ENCODE measurements around the gene SUSD1. TPM values are rescaled to one million over a fixed set of nuclear protein-coding genes. Genes with fewer than 3 reads are reported as not detected.

SUSD1 gene
- total and polyA plus RNA-seq, 2 experiments from 2014 or later: 4.2 to 8.4 TPM

DNA sequence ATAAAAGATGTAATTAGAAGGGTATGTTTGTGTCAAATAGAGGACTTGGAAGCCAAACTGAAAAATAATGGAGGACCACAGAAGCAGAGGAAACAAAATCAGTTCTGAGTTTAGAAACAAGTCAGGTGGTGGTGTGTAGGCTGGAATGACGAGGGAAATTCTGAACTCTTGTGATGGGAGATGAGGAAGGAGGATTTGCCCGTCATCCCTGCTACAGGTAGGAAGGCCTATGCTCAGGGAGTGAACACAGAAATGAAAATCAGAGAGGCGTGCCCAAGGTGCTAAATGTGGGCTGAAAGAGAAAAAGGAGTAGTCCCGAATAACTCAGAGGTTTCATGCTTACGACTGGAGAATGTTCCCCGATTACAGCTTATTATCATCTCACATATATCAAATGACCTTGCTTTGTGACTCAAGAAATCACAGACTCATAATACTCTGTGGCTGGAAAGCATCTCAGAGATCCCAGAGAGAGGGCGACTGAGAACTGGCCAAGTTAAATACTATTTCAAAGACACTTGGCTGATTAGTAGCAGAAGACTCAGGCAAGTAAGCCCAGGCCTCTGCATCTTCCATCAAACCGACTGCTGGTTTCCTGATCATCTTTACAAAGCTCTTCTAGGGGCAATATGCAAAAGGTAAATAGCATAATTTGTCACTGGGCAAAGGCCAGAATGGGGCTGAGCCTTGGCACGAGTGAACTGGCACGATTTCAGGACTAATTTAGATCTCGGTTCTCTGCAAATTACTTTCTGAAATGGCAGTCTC, 126.0 kb downstream of the SUSD1 start:
- Histone ChIP-seq H3K4me2 (ENCODE audit: unreplicated experiment) (peak overlapping the region; percentile 76), H3K4me1 (ENCODE audit: insufficient read depth) (peaks cover 76% of the 10 kb centered on the region), H3K27ac (peak overlapping the region; percentile 87), H3K27me3 (replicated peaks; ENCODE audit: insufficient read depth) (no peaks in the 10 kb centered on the region), H4K20me1 (ENCODE audit: insufficient read depth) (no peaks in the 10 kb centered on the region), H3K9me3 (ENCODE audit: low read depth) (no peaks in the 10 kb centered on the region), H3K9ac (peak overlapping the region; percentile 63), H3K36me3 (ENCODE audit: low read depth) (no peaks in the 10 kb centered on the region), H3K79me2 (ENCODE audit: insufficient read depth) (no peaks in the 10 kb centered on the region), H3K4me3 (peak overlapping the region; percentile 32), H3K9me2 (ENCODE audit: insufficient read depth) (no peaks in the 10 kb centered on the region), H3F3A (ENCODE audit: insufficient read depth) (peaks cover 71% of the 10 kb centered on the region), H2AFZ (no peak overlapping the region)
- WGBS, 2 experiments (ENCODE audit: low coverage in 1 of 2, low lambda C conversion rate in 2 of 2, missing lambda C conversion rate in 2 of 2): 29 to 33% methylated on average over 11 of the region's 11 CpGs
- in situ Hi-C loops (cut with MboI): no loop called here
- TF ChIP-seq EZH2phosphoT487 (IDR thresholded peaks at IDR 0.05; ENCODE audit: insufficient read depth, low read depth): no peak
- TF ChIP-seq EZH2 (IDR thresholded peaks at IDR 0.05; ENCODE audit: insufficient read depth, poor library complexity, severe bottlenecking): no peak
- DNase-seq: peak; percentile 85

GRCh38 chr9:112047538-112048066, 127.5 kb downstream of the SUSD1 start:
- H3K9ac ChIP-seq: no peak overlapping the region
- H3K9me3 ChIP-seq (ENCODE audit: low read depth): no peaks in the 10 kb centered on the region
- H3K79me2 ChIP-seq (ENCODE audit: insufficient read depth): no peaks in the 10 kb centered on the region
- H3K27ac ChIP-seq: no peak overlapping the region
- H3K4me1 ChIP-seq (ENCODE audit: insufficient read depth): peaks cover 92% of the 10 kb centered on the region
- no peak overlapping the region for H3K4me3 ChIP-seq
- H3K27me3 ChIP-seq (replicated peaks; ENCODE audit: insufficient read depth): no peaks in the 10 kb centered on the region
- peaks cover 84% of the 10 kb centered on the region for H3F3A ChIP-seq (ENCODE audit: insufficient read depth)
- no peaks in the 10 kb centered on the region for H3K36me3 ChIP-seq (ENCODE audit: low read depth)
- no peaks in the 10 kb centered on the region for H4K20me1 ChIP-seq (ENCODE audit: insufficient read depth)
- no peak overlapping the region for H3K4me2 ChIP-seq (ENCODE audit: unreplicated experiment)
- H3K9me2 ChIP-seq (ENCODE audit: insufficient read depth): no peaks in the 10 kb centered on the region
- H2AFZ ChIP-seq: no peak overlapping the region
- TF ChIP-seq EZH2phosphoT487 (IDR thresholded peaks at IDR 0.05; ENCODE audit: insufficient read depth, low read depth) (no peak), EZH2 (IDR thresholded peaks at IDR 0.05; ENCODE audit: insufficient read depth, poor library complexity, severe bottlenecking) (no peak)
- no peak for DNase-seq
- in situ Hi-C loops (cut with MboI): no loop called here

DNA sequence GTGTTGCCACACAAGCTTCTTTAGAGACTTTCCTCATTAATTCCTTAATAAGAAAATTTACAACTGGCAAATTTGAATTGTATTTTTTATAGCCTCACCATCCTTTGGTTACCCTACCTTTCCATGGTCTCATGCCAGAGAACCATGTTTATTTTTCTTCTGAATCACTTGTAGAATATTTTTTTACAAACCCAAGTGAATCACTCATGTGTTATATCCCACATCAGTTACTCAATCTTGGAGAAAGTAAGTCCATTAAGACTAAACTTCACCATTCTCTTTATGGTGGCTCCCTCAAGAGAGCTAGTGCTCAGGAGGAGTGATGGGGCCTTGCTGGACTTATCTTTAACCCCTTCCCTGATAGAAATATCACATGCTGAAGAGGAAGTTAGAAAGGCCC, 128.9 kb downstream of the SUSD1 start:
- H3K4me2 ChIP-seq (ENCODE audit: unreplicated experiment): peak overlapping the region; percentile 38
- in situ Hi-C loops (cut with MboI): no loop called here

DNA sequence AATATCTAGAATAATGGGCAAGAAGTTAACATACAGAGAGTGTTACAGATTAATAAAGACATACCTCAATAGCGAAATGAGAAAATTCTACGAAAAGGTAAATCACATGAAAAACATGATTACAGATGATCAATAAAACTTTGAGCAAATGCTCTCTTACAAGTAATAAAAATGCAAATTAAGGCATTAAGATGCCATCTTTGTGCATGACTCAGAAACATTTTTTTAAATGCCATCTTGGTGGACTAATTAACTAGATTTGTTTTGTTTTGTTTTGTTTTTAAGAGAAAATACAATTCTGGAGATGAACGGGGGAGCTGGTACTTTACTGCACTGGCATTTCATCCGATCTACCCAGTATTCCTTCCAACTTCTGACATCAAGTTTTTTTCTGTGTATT, 130.2 kb downstream of the SUSD1 start:
- WGBS, 2 experiments (ENCODE audit: low coverage in 1 of 2, low lambda C conversion rate in 2 of 2, missing lambda C conversion rate in 2 of 2): 96 to 97% methylated on average over 4 of the region's 4 CpGs
- Histone ChIP-seq H3K4me3 (no peak overlapping the region), H3K9me3 (ENCODE audit: low read depth) (no peaks in the 10 kb centered on the region), H3K4me2 (ENCODE audit: unreplicated experiment) (peak overlapping the region; percentile 7), H3F3A (ENCODE audit: insufficient read depth) (peaks cover 85% of the 10 kb centered on the region), H3K9me2 (ENCODE audit: insufficient read depth) (no peaks in the 10 kb centered on the region), H3K27ac (no peak overlapping the region), H3K27me3 (replicated peaks; ENCODE audit: insufficient read depth) (no peaks in the 10 kb centered on the region), H4K20me1 (ENCODE audit: insufficient read depth) (no peaks in the 10 kb centered on the region), H3K9ac (no peak overlapping the region), H3K36me3 (ENCODE audit: low read depth) (no peaks in the 10 kb centered on the region), H3K79me2 (ENCODE audit: insufficient read depth) (no peaks in the 10 kb centered on the region), H3K4me1 (ENCODE audit: insufficient read depth) (peaks cover 86% of the 10 kb centered on the region), H2AFZ (no peak overlapping the region)
- in situ Hi-C loops (cut with MboI): no loop called here
- DNase-seq: no peak
- TF ChIP-seq EZH2phosphoT487 (IDR thresholded peaks at IDR 0.05; ENCODE audit: insufficient read depth, low read depth): no peak
- TF ChIP-seq EZH2 (IDR thresholded peaks at IDR 0.05; ENCODE audit: insufficient read depth, poor library complexity, severe bottlenecking): no peak

More for the DNA sequence above, 128.9 kb downstream of the SUSD1 start:
- Histone ChIP-seq H3K27me3 (replicated peaks; ENCODE audit: insufficient read depth) (no peaks in the 10 kb centered on the region), H3K4me3 (no peak overlapping the region), H3K9me2 (ENCODE audit: insufficient read depth) (no peaks in the 10 kb centered on the region), H3K9me3 (ENCODE audit: low read depth) (no peaks in the 10 kb centered on the region), H3K79me2 (ENCODE audit: insufficient read depth) (no peaks in the 10 kb centered on the region), H3F3A (ENCODE audit: insufficient read depth) (peaks cover 87% of the 10 kb centered on the region), H4K20me1 (ENCODE audit: insufficient read depth) (no peaks in the 10 kb centered on the region), H2AFZ (no peak overlapping the region), H3K36me3 (ENCODE audit: low read depth) (no peaks in the 10 kb centered on the region), H3K4me1 (ENCODE audit: insufficient read depth) (peaks cover 91% of the 10 kb centered on the region), H3K27ac (peak overlapping the region; percentile 42), H3K9ac (no peak overlapping the region)
- TF ChIP-seq EZH2phosphoT487 (IDR thresholded peaks at IDR 0.05; ENCODE audit: insufficient read depth, low read depth) (no peak), EZH2 (IDR thresholded peaks at IDR 0.05; ENCODE audit: insufficient read depth, poor library complexity, severe bottlenecking) (no peak)
- DNase-seq: peak; percentile 86
